NT2/D1 (cell line): ENCODE data around the gene CAPRIN1.

Source experiments
- SUZ12 ChIP-seq: IDR thresholded peaks from 2 replicates; pipeline ENCODE4 v1.6.1; 2011; ENCODE audit not compliant: insufficient read length, insufficient read depth; ENCODE audit errors: extremely low read depth
- YY1 ChIP-seq: IDR thresholded peaks from 2 replicates; pipeline ENCODE4 v1.6.1; 2011; ENCODE audit not compliant: insufficient read length, insufficient read depth
- ZNF274 ChIP-seq: IDR thresholded peaks from 2 replicates; pipeline ENCODE4 v1.6.1; 2011; ENCODE audit warnings: mild to moderate bottlenecking, low read depth, low read length

DNA sequence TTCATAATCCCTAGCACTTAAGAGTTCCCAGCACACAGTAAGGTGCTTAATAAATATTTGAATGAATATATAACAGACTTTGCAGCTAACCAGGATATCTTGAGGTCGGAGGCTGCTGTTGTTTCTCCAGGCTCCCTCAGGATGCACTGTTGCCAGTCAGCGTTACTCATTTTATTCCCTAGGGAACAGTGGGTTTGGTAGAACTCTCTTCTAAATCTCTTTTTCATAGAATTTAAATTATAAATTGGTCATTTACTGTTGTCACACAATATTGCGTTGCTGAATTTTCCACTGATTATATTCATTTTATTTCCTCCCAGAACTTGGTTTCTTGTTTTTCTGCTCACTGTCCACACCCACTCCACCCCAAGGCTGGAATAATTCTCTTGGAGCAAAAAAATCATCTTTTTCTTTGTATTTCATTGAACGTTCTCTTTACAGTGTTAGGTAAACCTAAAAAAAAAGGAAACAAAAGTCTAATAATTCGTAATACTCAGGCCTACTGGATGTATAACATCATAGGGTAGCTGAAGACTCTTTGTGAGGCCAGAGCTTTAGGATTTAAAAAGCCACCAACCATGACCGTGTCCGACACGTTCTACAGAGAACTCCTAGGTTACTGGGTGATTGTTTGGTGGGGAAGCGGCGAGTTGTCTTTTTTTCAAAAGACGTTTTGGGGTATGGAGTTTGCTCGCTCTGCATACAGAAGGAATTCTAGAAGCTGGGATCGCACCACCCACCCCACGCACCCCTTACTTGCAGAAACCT lies 766 bp upstream of the CAPRIN1 start:
- no peak for TF ChIP-seq ZNF274
- no peak for TF ChIP-seq SUZ12
- TF ChIP-seq YY1, result no peak
